HEK293 (cell line): ENCODE measurements around the gene CSGALNACT2.

Source experiments
- BCL11A ChIP-seq: fragments of 450-650 bp; formaldehyde crosslinking; IDR thresholded peaks from 2 replicates; pipeline ENCODE4 v1.5.1; 2016; ENCODE audit warnings: low read depth, missing biosample characterization, missing genetic modification characterization
- EGR2 ChIP-seq: fragments of 450-650 bp; formaldehyde crosslinking; IDR thresholded peaks from 2 replicates; pipeline ENCODE4 v1.5.1; 2016; ENCODE audit warnings: low read depth, missing biosample characterization, missing genetic modification characterization
- GLI2 ChIP-seq: fragments of 450-650 bp; formaldehyde crosslinking; IDR thresholded peaks from 2 replicates; pipeline ENCODE4; 2017; ENCODE audit warnings: missing biosample characterization, missing genetic modification characterization, low read depth, borderline replicate concordance
- GLIS2 ChIP-seq: fragments of 450-650 bp; formaldehyde crosslinking; IDR thresholded peaks from 2 replicates; pipeline ENCODE4 v1.5.1; 2016; ENCODE audit warnings: missing biosample characterization, missing genetic modification characterization
- KLF10 ChIP-seq: fragments of 450-650 bp; IDR thresholded peaks from 2 replicates; pipeline ENCODE4 v1.5.1; 2018; ENCODE audit warnings: missing biosample characterization, mild to moderate bottlenecking, missing genetic modification characterization
- KLF7 ChIP-seq: fragments of 450-650 bp; formaldehyde crosslinking; IDR thresholded peaks from 2 replicates; pipeline ENCODE4 v1.5.1; 2016; ENCODE audit warnings: missing biosample characterization, missing genetic modification characterization, borderline replicate concordance
- KLF8 ChIP-seq: fragments of 450-650 bp; formaldehyde crosslinking; IDR thresholded peaks from 2 replicates; pipeline ENCODE4 v1.5.1; 2016; ENCODE audit warnings: missing biosample characterization, missing genetic modification characterization
- KLF9 ChIP-seq: fragments of 450-650 bp; formaldehyde crosslinking; IDR thresholded peaks from 2 replicates; pipeline ENCODE4 v1.5.1; 2016; ENCODE audit warnings: missing biosample characterization, missing genetic modification characterization, low read depth
- OSR2 ChIP-seq: fragments of 450-650 bp; formaldehyde crosslinking; IDR thresholded peaks from 2 replicates; pipeline ENCODE4 v1.5.1; 2016; ENCODE audit warnings: missing biosample characterization, missing genetic modification characterization
- OVOL3 ChIP-seq: fragments of 450-650 bp; formaldehyde crosslinking; IDR thresholded peaks from 2 replicates; pipeline ENCODE4 v1.5.1; 2016; ENCODE audit warnings: missing biosample characterization, missing genetic modification characterization
- ZBTB8A ChIP-seq: fragments of 450-650 bp; formaldehyde crosslinking; IDR thresholded peaks from 2 replicates; pipeline ENCODE4 v1.5.1; 2016; ENCODE audit warnings: missing biosample characterization, missing genetic modification characterization
- ZNF10 ChIP-seq: fragments of 450-650 bp; formaldehyde crosslinking; IDR thresholded peaks from 2 replicates; pipeline ENCODE4 v1.5.1; 2017; ENCODE audit warnings: missing biosample characterization, missing genetic modification characterization
- ZNF112 ChIP-seq: fragments of 450-650 bp; formaldehyde crosslinking; IDR thresholded peaks from 2 replicates; pipeline ENCODE4 v1.5.0; 2017; ENCODE audit warnings: missing biosample characterization, missing genetic modification characterization
- ZNF140 ChIP-seq: fragments of 450-650 bp; formaldehyde crosslinking; IDR thresholded peaks from 2 replicates; pipeline ENCODE4 v1.5.1; 2016; ENCODE audit warnings: missing biosample characterization, missing genetic modification characterization
- ZNF155 ChIP-seq: fragments of 450-650 bp; formaldehyde crosslinking; IDR thresholded peaks from 2 replicates; pipeline ENCODE4 v1.5.1; 2016; ENCODE audit warnings: missing biosample characterization, missing genetic modification characterization
- ZNF175 ChIP-seq: fragments of 450-650 bp; formaldehyde crosslinking; IDR thresholded peaks from 2 replicates; pipeline ENCODE4 v1.5.1; 2016; ENCODE audit warnings: missing biosample characterization, missing genetic modification characterization
- ZNF211 ChIP-seq: fragments of 450-650 bp; formaldehyde crosslinking; IDR thresholded peaks from 2 replicates; pipeline ENCODE4 v1.5.1; 2016; ENCODE audit warnings: low read depth, missing biosample characterization, missing genetic modification characterization
- ZNF239 ChIP-seq: fragments of 450-650 bp; formaldehyde crosslinking; IDR thresholded peaks from 2 replicates; pipeline ENCODE4 v1.5.1; 2016; ENCODE audit warnings: missing biosample characterization, missing genetic modification characterization
- ZNF24 ChIP-seq: fragments of 450-650 bp; formaldehyde crosslinking; IDR thresholded peaks from 2 replicates; pipeline ENCODE4 v1.5.1; 2016; ENCODE audit warnings: missing biosample characterization, missing genetic modification characterization
- ZNF274 ChIP-seq, 2 experiments: fragments of 200-500 bp in 1 of 2; fragments of 450-650 bp in 1 of 2; sonication (Bioruptor generic) in 1 of 2; formaldehyde crosslinking in 1 of 2; IDR thresholded peaks; 2 replicates each; pipeline versions ENCODE4 v1.5.1 to v1.6.1; 2014 to 2016; ENCODE audit warnings: borderline replicate concordance in 1 of 2, inconsistent platforms in 1 of 2, low read length in 1 of 2, missing biosample characterization in 1 of 2, missing genetic modification characterization in 1 of 2
- ZNF335 ChIP-seq: fragments of 450-650 bp; formaldehyde crosslinking; conservative IDR thresholded peaks from 2 replicates; pipeline ENCODE4 v1.5.1; 2016; ENCODE audit warnings: missing biosample characterization, missing genetic modification characterization
- ZNF37A ChIP-seq: fragments of 450-650 bp; IDR thresholded peaks from 2 replicates; pipeline ENCODE4 v1.5.1; 2018; ENCODE audit warnings: missing biosample characterization, missing genetic modification characterization
- ZNF391 ChIP-seq: fragments of 450-650 bp; formaldehyde crosslinking; IDR thresholded peaks from 2 replicates; pipeline ENCODE4 v1.5.1; 2016; ENCODE audit warnings: low read depth, missing biosample characterization, missing genetic modification characterization, borderline replicate concordance
- ZNF473 ChIP-seq: fragments of 450-650 bp; formaldehyde crosslinking; IDR thresholded peaks from 2 replicates; pipeline ENCODE4 v1.5.1; 2017; ENCODE audit warnings: missing biosample characterization, missing genetic modification characterization
- ZNF585B ChIP-seq: fragments of 450-650 bp; formaldehyde crosslinking; IDR thresholded peaks from 2 replicates; pipeline ENCODE4 v1.5.1; 2016; ENCODE audit warnings: missing biosample characterization, missing genetic modification characterization
- ZNF621 ChIP-seq: fragments of 450-650 bp; formaldehyde crosslinking; IDR thresholded peaks from 2 replicates; pipeline ENCODE4 v1.5.1; 2017; ENCODE audit warnings: missing biosample characterization, missing genetic modification characterization
- ZNF629 ChIP-seq: fragments of 450-650 bp; formaldehyde crosslinking; IDR thresholded peaks from 2 replicates; pipeline ENCODE4 v1.5.1; 2017; ENCODE audit warnings: missing biosample characterization, missing genetic modification characterization
- ZNF660 ChIP-seq: fragments of 450-650 bp; IDR thresholded peaks from 2 replicates; pipeline ENCODE4 v1.5.1; 2018; ENCODE audit warnings: missing biosample characterization, mild to moderate bottlenecking, missing genetic modification characterization
- ZNF791 ChIP-seq: fragments of 450-650 bp; formaldehyde crosslinking; IDR thresholded peaks from 2 replicates; pipeline ENCODE4 v1.5.1; 2016; ENCODE audit warnings: missing biosample characterization, missing genetic modification characterization
- ZNF837 ChIP-seq: fragments of 450-650 bp; formaldehyde crosslinking; IDR thresholded peaks from 2 replicates; pipeline ENCODE4 v1.5.1; 2016; ENCODE audit warnings: missing biosample characterization, missing genetic modification characterization
- ZNF843 ChIP-seq: fragments of 450-650 bp; formaldehyde crosslinking; IDR thresholded peaks from 2 replicates; pipeline ENCODE4 v1.5.1; 2016; ENCODE audit warnings: missing biosample characterization, missing genetic modification characterization
- TF ChIP-seq, protein P1 (sequence below): fragments of 450-650 bp; formaldehyde crosslinking; IDR thresholded peaks from 2 replicates; pipeline ENCODE4 v1.5.1; 2016; ENCODE audit warnings: missing biosample characterization, missing genetic modification characterization
- TF ChIP-seq, protein P2 (sequence below): fragments of 450-650 bp; formaldehyde crosslinking; IDR thresholded peaks from 2 replicates; pipeline ENCODE4 v1.5.1; 2016; ENCODE audit warnings: missing biosample characterization, missing genetic modification characterization
- TF ChIP-seq, protein P3 (sequence below): fragments of 450-650 bp; formaldehyde crosslinking; IDR thresholded peaks from 2 replicates; pipeline ENCODE4 v1.5.1; 2016; ENCODE audit warnings: missing biosample characterization, missing genetic modification characterization
- TF ChIP-seq, protein P4 (sequence below): fragments of 450-650 bp; formaldehyde crosslinking; IDR thresholded peaks from 2 replicates; pipeline ENCODE4 v1.5.1; 2016; ENCODE audit warnings: missing biosample characterization, missing genetic modification characterization, borderline replicate concordance
- TF ChIP-seq, protein P5 (sequence below): fragments of 450-650 bp; formaldehyde crosslinking; IDR thresholded peaks from 2 replicates; pipeline ENCODE4 v1.5.1; 2016; ENCODE audit warnings: missing biosample characterization, missing genetic modification characterization

Gene CSGALNACT2

DNA sequence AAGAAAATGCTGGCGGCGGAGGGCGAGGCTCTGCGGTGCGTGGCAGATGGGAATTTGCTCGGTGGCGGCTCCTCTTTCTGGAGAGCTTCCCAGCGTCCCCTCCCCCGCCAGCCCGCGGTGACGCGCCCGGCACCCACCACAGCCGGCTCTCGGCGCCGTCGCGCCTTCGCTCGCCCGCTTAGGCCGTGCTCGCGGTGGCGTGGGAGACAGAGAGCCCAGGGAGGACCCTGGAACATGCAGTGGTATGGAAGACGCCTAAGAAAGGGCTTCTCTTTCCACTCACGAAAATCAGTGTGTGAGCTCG lies 576 bp upstream of the CSGALNACT2 start (continued):
- TF ChIP-seq ZBTB8A (tag by site-specific recombination) (peak; percentile 84; the same call in 1 of the 2 replicates), ZNF335 (tag by site-specific recombination) (peak; percentile 76), ZNF37A (tag by site-specific recombination) (no peak), ZNF155 (no peak), EGR2 (tag by site-specific recombination) (peak; percentile 55), GLIS2 (peak; percentile 21; the same call in 1 of the 2 replicates), ZNF140 (no peak), ZNF10 (tag by site-specific recombination) (no peak), OSR2 (tag by site-specific recombination) (no peak), ZNF585B (tag by site-specific recombination) (no peak), KLF10 (tag by site-specific recombination) (no peak), ZNF629 (tag by site-specific recombination) (no peak), ZNF843 (tag by site-specific recombination) (no peak), ZNF791 (no peak), GLI2 (tag by site-specific recombination) (no peak), OVOL3 (tag by site-specific recombination) (no peak), ZNF660 (tag by site-specific recombination) (no peak), ZNF175 (tag by site-specific recombination) (no peak), ZNF211 (tag by site-specific recombination) (no peak), ZNF621 (tag by site-specific recombination) (no peak), ZNF274 (IDR thresholded peaks at IDR 0.05; ENCODE audit: low read length) (no peak), ZNF274 (tag by site-specific recombination; IDR thresholded peaks at IDR 0.05; ENCODE audit: borderline replicate concordance) (no peak), ZNF239 (tag by site-specific recombination) (no peak), ZNF473 (no peak), ZNF837 (tag by site-specific recombination) (no peak), KLF7 (tag by site-specific recombination) (no peak), KLF8 (tag by site-specific recombination) (peak; percentile 7; the same call in 1 of the 2 replicates), ZNF112 (no peak), BCL11A (tag by site-specific recombination) (no peak), ZNF391 (tag by site-specific recombination) (no peak), KLF9 (tag by site-specific recombination) (no peak), ZNF24 (tag by site-specific recombination) (no peak)
- TF ChIP-seq, protein P1, sequence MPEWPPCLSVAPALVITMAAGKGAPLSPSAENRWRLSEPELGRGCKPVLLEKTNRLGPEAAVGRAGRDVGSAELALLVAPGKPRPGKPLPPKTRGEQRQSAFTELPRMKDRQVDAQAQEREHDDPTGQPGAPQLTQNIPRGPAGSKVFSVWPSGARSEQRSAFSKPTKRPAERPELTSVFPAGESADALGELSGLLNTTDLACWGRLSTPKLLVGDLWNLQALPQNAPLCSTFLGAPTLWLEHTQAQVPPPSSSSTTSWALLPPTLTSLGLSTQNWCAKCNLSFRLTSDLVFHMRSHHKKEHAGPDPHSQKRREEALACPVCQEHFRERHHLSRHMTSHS (tag by site-specific recombination): no peak
- TF ChIP-seq, protein P2, sequence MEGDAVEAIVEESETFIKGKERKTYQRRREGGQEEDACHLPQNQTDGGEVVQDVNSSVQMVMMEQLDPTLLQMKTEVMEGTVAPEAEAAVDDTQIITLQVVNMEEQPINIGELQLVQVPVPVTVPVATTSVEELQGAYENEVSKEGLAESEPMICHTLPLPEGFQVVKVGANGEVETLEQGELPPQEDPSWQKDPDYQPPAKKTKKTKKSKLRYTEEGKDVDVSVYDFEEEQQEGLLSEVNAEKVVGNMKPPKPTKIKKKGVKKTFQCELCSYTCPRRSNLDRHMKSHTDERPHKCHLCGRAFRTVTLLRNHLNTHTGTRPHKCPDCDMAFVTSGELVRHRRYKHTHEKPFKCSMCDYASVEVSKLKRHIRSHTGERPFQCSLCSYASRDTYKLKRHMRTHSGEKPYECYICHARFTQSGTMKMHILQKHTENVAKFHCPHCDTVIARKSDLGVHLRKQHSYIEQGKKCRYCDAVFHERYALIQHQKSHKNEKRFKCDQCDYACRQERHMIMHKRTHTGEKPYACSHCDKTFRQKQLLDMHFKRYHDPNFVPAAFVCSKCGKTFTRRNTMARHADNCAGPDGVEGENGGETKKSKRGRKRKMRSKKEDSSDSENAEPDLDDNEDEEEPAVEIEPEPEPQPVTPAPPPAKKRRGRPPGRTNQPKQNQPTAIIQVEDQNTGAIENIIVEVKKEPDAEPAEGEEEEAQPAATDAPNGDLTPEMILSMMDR (tag by site-specific recombination): no peak
- TF ChIP-seq, protein P3, sequence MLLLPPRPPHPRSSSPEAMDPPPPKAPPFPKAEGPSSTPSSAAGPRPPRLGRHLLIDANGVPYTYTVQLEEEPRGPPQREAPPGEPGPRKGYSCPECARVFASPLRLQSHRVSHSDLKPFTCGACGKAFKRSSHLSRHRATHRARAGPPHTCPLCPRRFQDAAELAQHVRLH (tag by site-specific recombination): no peak
- TF ChIP-seq, protein P4, sequence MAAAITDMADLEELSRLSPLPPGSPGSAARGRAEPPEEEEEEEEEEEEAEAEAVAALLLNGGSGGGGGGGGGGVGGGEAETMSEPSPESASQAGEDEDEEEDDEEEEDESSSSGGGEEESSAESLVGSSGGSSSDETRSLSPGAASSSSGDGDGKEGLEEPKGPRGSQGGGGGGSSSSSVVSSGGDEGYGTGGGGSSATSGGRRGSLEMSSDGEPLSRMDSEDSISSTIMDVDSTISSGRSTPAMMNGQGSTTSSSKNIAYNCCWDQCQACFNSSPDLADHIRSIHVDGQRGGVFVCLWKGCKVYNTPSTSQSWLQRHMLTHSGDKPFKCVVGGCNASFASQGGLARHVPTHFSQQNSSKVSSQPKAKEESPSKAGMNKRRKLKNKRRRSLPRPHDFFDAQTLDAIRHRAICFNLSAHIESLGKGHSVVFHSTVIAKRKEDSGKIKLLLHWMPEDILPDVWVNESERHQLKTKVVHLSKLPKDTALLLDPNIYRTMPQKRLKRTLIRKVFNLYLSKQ (tag by site-specific recombination): no peak
- TF ChIP-seq, protein P5, sequence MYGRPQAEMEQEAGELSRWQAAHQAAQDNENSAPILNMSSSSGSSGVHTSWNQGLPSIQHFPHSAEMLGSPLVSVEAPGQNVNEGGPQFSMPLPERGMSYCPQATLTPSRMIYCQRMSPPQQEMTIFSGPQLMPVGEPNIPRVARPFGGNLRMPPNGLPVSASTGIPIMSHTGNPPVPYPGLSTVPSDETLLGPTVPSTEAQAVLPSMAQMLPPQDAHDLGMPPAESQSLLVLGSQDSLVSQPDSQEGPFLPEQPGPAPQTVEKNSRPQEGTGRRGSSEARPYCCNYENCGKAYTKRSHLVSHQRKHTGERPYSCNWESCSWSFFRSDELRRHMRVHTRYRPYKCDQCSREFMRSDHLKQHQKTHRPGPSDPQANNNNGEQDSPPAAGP (tag by site-specific recombination): peak; percentile 57; the same call in 1 of the 2 replicates
